ENCODE results near the gene ADGRL2.

DNA sequence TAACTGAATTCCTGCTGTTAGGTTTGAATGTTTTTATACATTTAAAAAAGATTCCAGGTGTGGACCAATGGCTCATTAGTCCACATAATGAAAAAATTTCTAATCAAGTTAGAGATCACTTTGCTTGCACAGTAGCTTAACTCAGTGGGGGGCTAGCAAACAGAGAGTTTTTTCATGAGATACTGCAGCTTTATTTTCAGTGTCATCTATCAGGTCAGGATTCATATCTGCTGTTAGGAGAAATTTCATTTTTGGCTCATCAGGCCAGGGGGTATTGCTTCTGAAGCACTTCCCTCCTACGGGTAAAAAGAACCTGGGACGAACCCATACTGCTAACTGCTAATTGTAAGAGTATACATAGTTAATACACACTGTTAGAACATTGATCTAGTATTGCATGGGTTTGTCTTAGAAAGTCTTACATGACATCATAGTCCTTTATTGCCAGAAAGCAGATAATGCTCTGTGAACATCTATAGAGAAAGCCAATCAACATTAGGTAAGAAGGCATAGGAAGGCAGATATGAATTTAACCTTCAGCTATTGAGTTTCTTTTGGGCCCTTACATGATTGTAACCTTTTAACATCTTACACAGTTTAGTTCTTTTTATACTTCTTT lies 38.0 kb downstream of the ADGRL2 start:
- no peak for TF ChIP-seq POLR2A (IDR thresholded peaks at IDR 0.05)
- TF ChIP-seq, protein P1, sequence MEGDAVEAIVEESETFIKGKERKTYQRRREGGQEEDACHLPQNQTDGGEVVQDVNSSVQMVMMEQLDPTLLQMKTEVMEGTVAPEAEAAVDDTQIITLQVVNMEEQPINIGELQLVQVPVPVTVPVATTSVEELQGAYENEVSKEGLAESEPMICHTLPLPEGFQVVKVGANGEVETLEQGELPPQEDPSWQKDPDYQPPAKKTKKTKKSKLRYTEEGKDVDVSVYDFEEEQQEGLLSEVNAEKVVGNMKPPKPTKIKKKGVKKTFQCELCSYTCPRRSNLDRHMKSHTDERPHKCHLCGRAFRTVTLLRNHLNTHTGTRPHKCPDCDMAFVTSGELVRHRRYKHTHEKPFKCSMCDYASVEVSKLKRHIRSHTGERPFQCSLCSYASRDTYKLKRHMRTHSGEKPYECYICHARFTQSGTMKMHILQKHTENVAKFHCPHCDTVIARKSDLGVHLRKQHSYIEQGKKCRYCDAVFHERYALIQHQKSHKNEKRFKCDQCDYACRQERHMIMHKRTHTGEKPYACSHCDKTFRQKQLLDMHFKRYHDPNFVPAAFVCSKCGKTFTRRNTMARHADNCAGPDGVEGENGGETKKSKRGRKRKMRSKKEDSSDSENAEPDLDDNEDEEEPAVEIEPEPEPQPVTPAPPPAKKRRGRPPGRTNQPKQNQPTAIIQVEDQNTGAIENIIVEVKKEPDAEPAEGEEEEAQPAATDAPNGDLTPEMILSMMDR (IDR thresholded peaks at IDR 0.05) = no peak
